ENCODE results near the gene MEST.
A peak's percentile ranks its signal among the peaks of the same experiment; 100 is the strongest.
"Not testable (repeated sequence)": the region's sequence is repeated elsewhere in the genome, so short reads cannot be mapped to it uniquely, and the experiment has no call there.

Gene MEST, protein sequence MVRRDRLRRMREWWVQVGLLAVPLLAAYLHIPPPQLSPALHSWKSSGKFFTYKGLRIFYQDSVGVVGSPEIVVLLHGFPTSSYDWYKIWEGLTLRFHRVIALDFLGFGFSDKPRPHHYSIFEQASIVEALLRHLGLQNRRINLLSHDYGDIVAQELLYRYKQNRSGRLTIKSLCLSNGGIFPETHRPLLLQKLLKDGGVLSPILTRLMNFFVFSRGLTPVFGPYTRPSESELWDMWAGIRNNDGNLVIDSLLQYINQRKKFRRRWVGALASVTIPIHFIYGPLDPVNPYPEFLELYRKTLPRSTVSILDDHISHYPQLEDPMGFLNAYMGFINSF

DNA sequence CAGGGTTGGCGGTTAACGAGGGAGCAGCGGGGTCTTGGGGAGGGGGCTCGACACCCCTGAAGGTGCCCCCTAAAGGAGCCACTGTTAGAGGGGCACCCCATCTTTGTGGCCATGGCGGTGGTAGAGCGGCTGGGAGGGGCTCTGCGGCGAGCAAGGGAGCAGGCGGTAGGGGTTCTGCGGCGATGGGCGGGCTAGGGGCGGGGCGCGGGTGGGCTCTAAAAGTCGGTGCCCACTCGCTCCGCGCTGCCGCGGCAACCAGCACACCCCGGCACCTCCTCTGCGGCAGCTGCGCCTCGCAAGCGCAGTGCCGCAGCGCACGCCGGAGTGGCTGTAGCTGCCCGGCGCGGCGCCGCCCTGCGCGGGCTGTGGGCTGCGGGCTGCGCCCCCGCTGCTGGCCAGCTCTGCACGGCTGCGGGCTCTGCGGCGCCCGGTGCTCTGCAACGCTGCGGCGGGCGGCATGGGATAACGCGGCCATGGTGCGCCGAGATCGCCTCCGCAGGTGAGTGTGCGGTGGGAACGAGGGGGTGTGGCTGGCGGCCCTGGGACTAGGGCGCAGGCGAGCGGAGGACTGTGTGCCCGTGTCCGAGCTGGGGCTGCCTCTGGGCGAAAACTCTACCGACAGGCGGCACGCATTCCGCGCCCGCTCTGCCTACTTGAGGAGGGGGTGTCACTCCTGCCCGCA is at the start of gene MEST:
TSS of gene MEST (plus strand) at position 245 of the 682 bp plus-strand sequence. CDS start at position 474, 229 bp downstream.
- DNase-seq (ENCODE audit: low read depth), result peak; percentile 29
- H3K4me3 ChIP-seq (ENCODE audit: low read depth, low read length), result peak within 1 kb of the TSS; percentile 31
- TF ChIP-seq, protein P1, sequence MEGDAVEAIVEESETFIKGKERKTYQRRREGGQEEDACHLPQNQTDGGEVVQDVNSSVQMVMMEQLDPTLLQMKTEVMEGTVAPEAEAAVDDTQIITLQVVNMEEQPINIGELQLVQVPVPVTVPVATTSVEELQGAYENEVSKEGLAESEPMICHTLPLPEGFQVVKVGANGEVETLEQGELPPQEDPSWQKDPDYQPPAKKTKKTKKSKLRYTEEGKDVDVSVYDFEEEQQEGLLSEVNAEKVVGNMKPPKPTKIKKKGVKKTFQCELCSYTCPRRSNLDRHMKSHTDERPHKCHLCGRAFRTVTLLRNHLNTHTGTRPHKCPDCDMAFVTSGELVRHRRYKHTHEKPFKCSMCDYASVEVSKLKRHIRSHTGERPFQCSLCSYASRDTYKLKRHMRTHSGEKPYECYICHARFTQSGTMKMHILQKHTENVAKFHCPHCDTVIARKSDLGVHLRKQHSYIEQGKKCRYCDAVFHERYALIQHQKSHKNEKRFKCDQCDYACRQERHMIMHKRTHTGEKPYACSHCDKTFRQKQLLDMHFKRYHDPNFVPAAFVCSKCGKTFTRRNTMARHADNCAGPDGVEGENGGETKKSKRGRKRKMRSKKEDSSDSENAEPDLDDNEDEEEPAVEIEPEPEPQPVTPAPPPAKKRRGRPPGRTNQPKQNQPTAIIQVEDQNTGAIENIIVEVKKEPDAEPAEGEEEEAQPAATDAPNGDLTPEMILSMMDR (IDR thresholded peaks at IDR 0.05; ENCODE audit: insufficient read depth, low read depth, low read length, missing control alignments), result no peak

DNA sequence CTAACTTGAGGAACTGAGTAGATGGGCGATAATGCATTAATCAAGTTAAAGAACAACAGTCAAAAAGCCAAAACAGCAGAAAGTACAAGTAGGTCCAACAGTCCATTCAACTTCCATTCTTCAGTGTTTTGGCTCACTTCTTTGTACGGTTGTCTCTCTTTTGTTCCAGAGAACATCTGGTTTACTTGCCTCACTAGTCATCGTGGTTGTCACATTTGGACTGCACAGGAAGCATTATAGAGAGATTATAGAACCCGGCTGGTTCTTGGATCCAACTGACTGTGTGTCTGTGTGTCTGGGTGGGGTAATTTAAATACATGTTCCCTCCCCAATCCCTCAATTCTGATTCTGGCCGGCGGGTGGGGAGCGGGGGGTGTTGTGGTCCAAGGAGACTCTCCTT is 49.3 kb upstream of the MEST start:
- no peak overlapping the region for H3K4me3 ChIP-seq (ENCODE audit: low read depth, low read length)
- TF ChIP-seq, protein P1 (IDR thresholded peaks at IDR 0.05; ENCODE audit: insufficient read depth, low read depth, low read length, missing control alignments), result no peak
- no peak for DNase-seq (ENCODE audit: low read depth)

DNA sequence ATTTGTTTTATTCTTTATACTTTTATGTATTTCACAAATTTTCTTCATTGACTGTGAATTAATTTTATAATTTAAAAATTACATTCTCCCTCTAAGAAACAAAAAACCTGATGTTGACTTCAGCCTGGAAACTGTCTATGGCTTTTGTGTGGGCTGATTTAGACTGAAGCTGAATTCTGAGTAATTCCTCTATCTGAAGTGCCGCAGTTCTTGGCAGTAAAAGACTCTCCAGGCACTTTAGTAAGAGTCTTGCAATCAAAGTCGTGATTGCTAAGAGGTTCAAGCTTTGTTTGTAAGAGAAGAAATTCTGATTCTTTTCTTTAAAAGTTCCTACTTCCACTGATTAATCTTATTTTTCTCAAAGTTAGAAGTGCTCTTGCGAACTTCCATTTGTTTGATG is 47.7 kb upstream of the MEST start:
- no peak for DNase-seq (ENCODE audit: low read depth)
- TF ChIP-seq, protein P1 (IDR thresholded peaks at IDR 0.05; ENCODE audit: insufficient read depth, low read depth, low read length, missing control alignments), result no peak
- no peak overlapping the region for H3K4me3 ChIP-seq (ENCODE audit: low read depth, low read length)

DNA sequence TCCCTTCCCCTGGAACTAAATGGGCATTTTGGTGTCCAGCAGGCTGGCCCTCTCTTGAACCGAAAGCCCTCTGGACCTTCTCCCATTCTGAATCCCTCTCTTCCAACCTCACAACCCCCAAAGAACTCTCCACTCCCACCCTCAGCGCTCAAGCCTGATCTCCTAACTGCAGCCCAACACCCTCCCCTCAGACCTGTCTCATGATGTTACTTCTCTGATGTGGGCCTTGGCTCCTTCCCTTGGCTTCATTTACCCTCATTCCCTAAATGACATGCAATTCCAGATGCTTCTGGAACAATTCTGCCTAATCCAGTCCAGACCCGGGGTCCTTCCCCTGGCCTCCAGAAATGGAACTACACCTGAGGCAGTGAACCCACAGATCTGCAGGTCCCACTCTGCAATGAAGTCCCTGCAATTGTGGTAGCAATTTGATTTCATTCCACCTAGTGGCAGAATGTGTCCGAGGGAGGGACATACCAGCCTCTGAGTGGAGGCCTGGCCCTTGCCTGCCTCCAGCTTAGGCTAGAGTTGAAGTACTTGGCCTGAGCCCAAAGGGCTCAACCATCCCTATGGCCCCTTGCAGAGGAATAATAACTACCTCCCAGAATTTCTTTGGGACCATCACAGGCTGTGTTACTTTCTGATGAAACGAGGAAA is 47.0 kb upstream of the MEST start:
- no peak for DNase-seq (ENCODE audit: low read depth)
- no peak overlapping the region for H3K4me3 ChIP-seq (ENCODE audit: low read depth, low read length)
- TF ChIP-seq, protein P1 (IDR thresholded peaks at IDR 0.05; ENCODE audit: insufficient read depth, low read depth, low read length, missing control alignments), result no peak

DNA sequence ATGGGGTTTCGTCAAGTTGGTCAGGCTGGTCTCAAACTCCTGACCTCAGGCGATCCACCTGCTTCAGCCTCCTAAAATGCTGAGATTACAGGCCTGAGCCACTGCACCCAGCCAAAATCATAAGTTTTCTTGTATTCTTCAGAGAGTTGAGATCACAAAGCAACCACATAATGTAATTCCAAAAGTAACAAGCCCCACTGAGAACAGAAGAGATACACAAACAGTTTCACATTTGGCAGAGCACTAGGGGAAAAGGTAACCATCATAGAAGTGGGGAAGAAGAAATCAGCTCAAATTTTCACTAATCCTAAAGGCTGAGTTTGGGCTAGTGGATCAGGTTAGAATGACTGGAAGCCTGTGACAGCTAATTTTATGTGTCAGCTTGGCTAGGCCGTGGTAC is 45.6 kb upstream of the MEST start:
- peak; percentile 44 for DNase-seq (ENCODE audit: low read depth)
- H3K4me3 ChIP-seq (ENCODE audit: low read depth, low read length), result no peak overlapping the region
- TF ChIP-seq, protein P1 (IDR thresholded peaks at IDR 0.05; ENCODE audit: insufficient read depth, low read depth, low read length, missing control alignments), result no peak

DNA sequence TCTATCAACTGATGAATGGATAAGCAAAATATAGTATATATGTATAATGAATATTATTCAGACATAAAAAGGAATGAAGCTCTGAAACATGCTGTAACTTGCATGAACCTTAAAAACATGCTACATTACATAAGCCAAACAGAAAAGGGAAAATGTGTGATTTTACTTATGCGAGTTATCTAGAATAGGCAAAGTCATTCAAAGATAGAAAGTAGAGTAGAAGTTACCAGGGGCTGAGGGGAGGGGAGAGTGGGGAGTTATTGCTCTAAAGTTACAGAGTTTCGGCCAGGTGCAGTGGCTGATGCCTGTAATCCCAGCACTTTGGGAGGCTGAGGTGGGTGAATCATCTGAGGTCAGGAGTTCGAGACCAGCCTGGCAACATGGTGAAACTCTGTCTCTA is 40.5 kb upstream of the MEST start:
- H3K4me3 ChIP-seq (ENCODE audit: low read depth, low read length), result not testable (repeated sequence)
- DNase-seq (ENCODE audit: low read depth), result peak; percentile 23

DNA sequence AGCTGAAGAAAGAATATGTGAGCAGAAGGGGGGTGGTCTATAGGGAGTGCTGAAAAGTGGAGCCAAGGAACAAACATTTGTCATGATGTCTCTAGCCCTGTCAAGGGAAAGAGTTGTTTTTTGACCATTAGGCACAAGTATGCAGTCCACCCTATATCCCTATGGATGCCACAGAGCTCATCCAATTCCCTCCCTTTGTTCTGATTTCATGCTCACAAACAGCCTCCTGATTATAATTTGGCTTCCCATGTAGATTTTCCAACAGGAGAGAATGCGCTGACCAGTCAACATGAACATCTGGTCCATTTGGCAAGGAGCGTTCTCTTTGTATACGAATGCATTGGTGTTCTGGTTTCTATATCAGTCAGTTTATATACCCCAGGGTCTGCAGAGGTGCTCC is 38.9 kb upstream of the MEST start:
- TF ChIP-seq, protein P1 (IDR thresholded peaks at IDR 0.05; ENCODE audit: insufficient read depth, low read depth, low read length, missing control alignments), result no peak
- no peak for DNase-seq (ENCODE audit: low read depth)
- H3K4me3 ChIP-seq (ENCODE audit: low read depth, low read length), result no peak overlapping the region
